PC-3 (cell line): Measurements from ENCODE around the gene TUSC2. TPM values are rescaled to one million over a fixed set of nuclear protein-coding genes. Genes with fewer than 3 reads are reported as not detected.

Source experiments
- ATAC-seq: fragments of 200-7000 bp; cut with Tn5 transposase; 2 replicates; pipeline ENCODE4 v1.9.1; 2020; ENCODE audit warnings: mild to moderate bottlenecking, moderate library complexity
- BruUV-seq: library from RNA; stranded (reverse); fragments of 400-500 nt; replicated peaks from 2 replicates; lab custom pipeline; 2021; lab: Mats Ljungman, UMichigan
- CTCF ChIA-PET: fragments of 300-600 bp; sonication (Branson Sonifier 250); formaldehyde crosslinking; loops from one replicate; lab custom pipeline; 2022; ENCODE audit warnings: antibody characterized with exemption; lab: Charles Lee
- POLR2A ChIA-PET: fragments of 300-600 bp; sonication (Branson Sonifier 250); formaldehyde crosslinking; loops from one replicate; lab custom pipeline; 2022; ENCODE audit warnings: antibody characterized with exemption; ENCODE audit not compliant: unreplicated experiment; lab: Charles Lee
- DNase-seq: peaks from one replicate; pipeline ENCODE4 v3.0.0-alpha.2; 2015
- H2AFZ ChIP-seq: fragments of 300-600 bp; sonication (generic); 2 replicates; pipeline ENCODE4 v1.6.0; 2016; ENCODE audit warnings: antibody characterized with exemption, low read length
- H3F3A ChIP-seq: fragments of 300-600 bp; sonication (generic); one replicate; pipeline ENCODE4 v1.6.0; 2017; ENCODE audit warnings: antibody characterized with exemption, low read length, control low read depth, mild to moderate bottlenecking; ENCODE audit not compliant: unreplicated experiment
- H3K27ac ChIP-seq: fragments of 300-600 bp; sonication (generic); 2 replicates; pipeline ENCODE4 v1.5.1; 2016; ENCODE audit warnings: mild to moderate bottlenecking, low read length
- H3K27me3 ChIP-seq: fragments of 300-600 bp; sonication (generic); 2 replicates; pipeline ENCODE4 v1.6.1; 2016; ENCODE audit warnings: low read length, mixed read lengths
- H3K36me3 ChIP-seq: fragments of 300-600 bp; sonication (generic); 2 replicates; pipeline ENCODE4 v1.6.1; 2016; ENCODE audit warnings: low read depth, mixed run types, low read length, mixed read lengths
- H3K4me1 ChIP-seq: fragments of 300-600 bp; sonication (generic); 2 replicates; pipeline ENCODE4 v1.5.1; 2016; ENCODE audit warnings: low read length; ENCODE audit not compliant: insufficient read depth
- H3K4me2 ChIP-seq: fragments of 300-600 bp; sonication (generic); 2 replicates; pipeline ENCODE4 v1.6.0; 2016; ENCODE audit warnings: low read length
- H3K4me3 ChIP-seq: fragments of 300-600 bp; sonication (generic); 2 replicates; pipeline ENCODE4 v1.5.1; 2016; ENCODE audit warnings: mild to moderate bottlenecking, low read length, mixed read lengths
- H3K79me2 ChIP-seq: fragments of 300-600 bp; sonication (generic); 2 replicates; pipeline ENCODE4 v1.6.1; 2017; ENCODE audit warnings: low read length, mixed read lengths
- H3K9ac ChIP-seq: fragments of 300-600 bp; sonication (generic); 2 replicates; pipeline ENCODE4 v1.6.0; 2016; ENCODE audit warnings: mild to moderate bottlenecking, low read length
- H3K9me2 ChIP-seq: fragments of 300-600 bp; sonication (generic); replicated peaks from 2 replicates; pipeline ENCODE4 v1.6.1; 2016; ENCODE audit warnings: mixed run types, low read length, mixed read lengths
- H3K9me3 ChIP-seq: fragments of 300-600 bp; sonication (generic); 2 replicates; pipeline ENCODE4 v1.6.1; 2016; ENCODE audit warnings: low read length, mixed read lengths
- H4K20me1 ChIP-seq: fragments of 300-600 bp; sonication (generic); 2 replicates; pipeline ENCODE4 v1.6.1; 2016; ENCODE audit warnings: low read length, mixed read lengths
- EZH2 ChIP-seq: fragments of 300-600 bp; sonication (generic); IDR thresholded peaks from one replicate; pipeline ENCODE4 v1.6.1; 2017; ENCODE audit warnings: antibody characterized with exemption, mild to moderate bottlenecking, low read length; ENCODE audit not compliant: unreplicated experiment
- EZH2phosphoT487 ChIP-seq: fragments of 300-600 bp; sonication (generic); IDR thresholded peaks from 2 replicates; pipeline ENCODE4 v1.6.1; 2018; ENCODE audit warnings: mild to moderate bottlenecking, antibody characterized with exemption, low read length, borderline replicate concordance
- intact Hi-C: fragments of 100-400 bp; cut with micrococcal nuclease; formaldehyde crosslinking; loops from 2 replicates; pipeline ENCODE4 v1.9.0; 2023
- total RNA-seq: library from RNA; depleted of rRNA; stranded (reverse); fragments of >200 nt; gene quantifications from 2 replicates; pipeline ENCODE4 v1.2.3, GENCODE V29; 2014
- TF ChIP-seq, protein P1 (sequence below): fragments of 300-600 bp; sonication (generic); conservative IDR thresholded peaks from 2 replicates; pipeline ENCODE4 v1.5.1; 2017; ENCODE audit warnings: antibody characterized with exemption, low read depth, mild to moderate bottlenecking, low read length

Gene TUSC2
- total RNA-seq, 1 experiment from 2014 or later, result 143 TPM

DNA sequence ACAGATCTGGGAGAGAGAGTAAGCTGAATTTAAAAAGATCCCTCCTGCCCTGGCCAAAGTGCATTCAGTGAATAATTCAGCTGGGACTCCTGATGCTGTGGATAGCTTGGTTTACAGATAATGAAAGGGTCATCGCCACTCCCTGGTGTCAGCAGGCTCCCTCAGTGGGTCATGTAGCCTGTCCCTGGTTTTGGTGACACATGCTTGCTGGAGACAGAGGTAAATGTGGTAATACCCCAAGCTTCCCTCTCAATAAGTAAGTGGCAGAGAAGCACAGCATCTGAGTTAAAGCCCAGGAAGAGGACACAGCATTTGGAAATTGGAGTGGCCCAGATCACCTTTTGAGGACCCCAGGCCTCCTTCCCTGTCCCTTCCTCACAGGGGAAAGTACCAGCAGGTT, 29.5 kb upstream of the TUSC2 start:
- Histone ChIP-seq H3K4me1 (peaks cover 40% of the 10 kb centered on the region), H3K4me2 (peak overlapping the region; percentile 93), H3K9me2 (no peaks in the 10 kb centered on the region), H3K27ac (no peak overlapping the region), H2AFZ (no peak overlapping the region), H3K27me3 (no peaks in the 10 kb centered on the region), H3K79me2 (peaks cover 63% of the 10 kb centered on the region), H3K36me3 (peaks cover 34% of the 10 kb centered on the region), H3K9me3 (no peaks in the 10 kb centered on the region), H3K4me3 (peak overlapping the region; percentile 85), H4K20me1 (peaks cover 36% of the 10 kb centered on the region), H3F3A (no peaks in the 10 kb centered on the region), H3K9ac (peak overlapping the region; percentile 94)
- no TSS peak for BruUV-seq
- intact Hi-C loops, result no loop called here
- no peak for DNase-seq
- no peak for ATAC-seq
- CTCF ChIA-PET, result interaction anchor here (1.3 kb wide), 1 partner anchor 185 kb away, joined by 4 read pairs; no protein-coding TSS in a partner anchor
- TF ChIP-seq EZH2, result no peak
- no peak for TF ChIP-seq EZH2phosphoT487
- TF ChIP-seq, protein P1, sequence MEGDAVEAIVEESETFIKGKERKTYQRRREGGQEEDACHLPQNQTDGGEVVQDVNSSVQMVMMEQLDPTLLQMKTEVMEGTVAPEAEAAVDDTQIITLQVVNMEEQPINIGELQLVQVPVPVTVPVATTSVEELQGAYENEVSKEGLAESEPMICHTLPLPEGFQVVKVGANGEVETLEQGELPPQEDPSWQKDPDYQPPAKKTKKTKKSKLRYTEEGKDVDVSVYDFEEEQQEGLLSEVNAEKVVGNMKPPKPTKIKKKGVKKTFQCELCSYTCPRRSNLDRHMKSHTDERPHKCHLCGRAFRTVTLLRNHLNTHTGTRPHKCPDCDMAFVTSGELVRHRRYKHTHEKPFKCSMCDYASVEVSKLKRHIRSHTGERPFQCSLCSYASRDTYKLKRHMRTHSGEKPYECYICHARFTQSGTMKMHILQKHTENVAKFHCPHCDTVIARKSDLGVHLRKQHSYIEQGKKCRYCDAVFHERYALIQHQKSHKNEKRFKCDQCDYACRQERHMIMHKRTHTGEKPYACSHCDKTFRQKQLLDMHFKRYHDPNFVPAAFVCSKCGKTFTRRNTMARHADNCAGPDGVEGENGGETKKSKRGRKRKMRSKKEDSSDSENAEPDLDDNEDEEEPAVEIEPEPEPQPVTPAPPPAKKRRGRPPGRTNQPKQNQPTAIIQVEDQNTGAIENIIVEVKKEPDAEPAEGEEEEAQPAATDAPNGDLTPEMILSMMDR, result no peak
- POLR2A ChIA-PET, result interaction anchor here (0.6 kb wide), 1 partner anchor 1520 kb away, joined by 9 read pairs; no protein-coding TSS in a partner anchor

DNA sequence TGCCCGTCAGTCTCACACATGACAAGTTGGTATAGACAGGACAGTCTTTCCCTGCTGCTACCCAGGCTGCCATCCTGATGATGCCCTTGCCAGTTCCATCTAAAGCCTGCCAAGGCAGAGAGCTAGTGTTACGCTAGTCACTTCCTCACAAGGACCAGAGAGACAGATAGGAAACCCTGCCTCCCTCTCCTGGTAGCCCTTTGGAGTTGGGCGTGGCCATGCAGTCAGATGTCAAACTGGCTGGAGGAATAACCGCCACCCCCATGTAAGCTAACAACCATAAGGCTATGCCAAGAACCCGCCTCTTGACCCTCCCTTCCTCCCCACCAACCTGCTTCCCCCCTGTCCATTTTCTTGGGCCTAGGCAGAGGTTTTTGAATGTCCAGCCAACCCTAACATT, 28.5 kb upstream of the TUSC2 start:
- no TSS peak for BruUV-seq
- intact Hi-C loops, result no loop called here
- TF ChIP-seq, protein P1, result no peak
- TF ChIP-seq EZH2 (no peak), EZH2phosphoT487 (no peak)
- peak overlapping the region; percentile 85 for H3K4me3 ChIP-seq
- H3K79me2 ChIP-seq, result peaks cover 69% of the 10 kb centered on the region
- H3K9ac ChIP-seq, result no peak overlapping the region
- H4K20me1 ChIP-seq, result peaks cover 36% of the 10 kb centered on the region
- POLR2A ChIA-PET, result interaction anchor here (0.6 kb wide), 1 partner anchor 225 kb away, joined by 3 read pairs; no protein-coding TSS in a partner anchor
- H3K27me3 ChIP-seq, result no peaks in the 10 kb centered on the region
- CTCF ChIA-PET, result interaction anchor here (0.5 to 1.3 kb wide), 3 partner anchors 186 to 1697 kb away, joined by 3 to 5 read pairs (median 4); no protein-coding TSS in a partner anchor
- H3F3A ChIP-seq, result no peaks in the 10 kb centered on the region
- peaks cover 45% of the 10 kb centered on the region for H3K4me1 ChIP-seq
- peak overlapping the region; percentile 93 for H3K4me2 ChIP-seq
- no peak overlapping the region for H2AFZ ChIP-seq
- DNase-seq, result peak; percentile 70
- H3K27ac ChIP-seq, result no peak overlapping the region
- ATAC-seq, result peak; percentile 27
- H3K9me2 ChIP-seq, result no peaks in the 10 kb centered on the region
- peaks cover 34% of the 10 kb centered on the region for H3K36me3 ChIP-seq
- no peaks in the 10 kb centered on the region for H3K9me3 ChIP-seq

DNA sequence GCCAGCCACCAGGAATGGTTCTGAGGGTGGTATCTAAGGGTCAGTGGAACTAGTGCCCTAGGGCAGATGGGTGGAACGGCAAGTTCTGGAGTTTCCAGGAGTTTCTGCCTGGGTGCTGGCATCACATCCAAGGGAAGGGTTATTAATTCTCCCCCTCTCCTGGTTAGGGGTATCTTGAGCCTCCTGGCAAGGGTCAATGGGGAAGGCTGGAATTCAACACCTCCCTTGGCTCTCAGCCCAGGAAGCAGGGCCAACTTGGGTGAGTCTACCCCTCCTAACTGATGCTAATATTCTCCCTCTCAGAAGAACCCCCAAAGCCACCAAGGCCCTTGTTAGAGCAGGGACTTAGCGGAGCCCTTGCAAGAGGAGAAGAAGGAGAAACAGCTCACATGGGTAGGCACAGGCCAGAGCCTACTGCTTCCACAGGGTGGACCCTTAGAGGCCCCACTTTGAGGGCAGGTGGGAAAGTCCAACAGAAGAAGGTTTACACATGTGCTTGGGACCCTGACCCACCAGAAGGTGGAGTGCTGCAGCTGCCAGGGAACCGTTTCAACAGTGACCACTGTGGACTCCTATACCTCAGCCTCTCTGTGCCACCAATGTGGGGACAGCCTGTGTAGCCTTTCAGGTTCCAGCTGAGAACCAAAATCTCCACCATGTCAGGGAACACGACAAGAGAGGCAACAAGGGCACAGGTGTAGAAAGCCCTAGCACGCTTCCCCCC, 28.0 kb upstream of the TUSC2 start:
- POLR2A ChIA-PET, result no interaction called here
- no peaks in the 10 kb centered on the region for H3K9me2 ChIP-seq
- no peaks in the 10 kb centered on the region for H3F3A ChIP-seq
- peaks cover 36% of the 10 kb centered on the region for H4K20me1 ChIP-seq
- H3K4me2 ChIP-seq, result peak overlapping the region; percentile 93
- intact Hi-C loops, result no loop called here
- peaks cover 34% of the 10 kb centered on the region for H3K36me3 ChIP-seq
- BruUV-seq, result no TSS peak
- H3K4me1 ChIP-seq, result peaks cover 50% of the 10 kb centered on the region
- ATAC-seq (no peak), DNase-seq (no peak)
- H3K79me2 ChIP-seq, result peaks cover 74% of the 10 kb centered on the region
- CTCF ChIA-PET, result interaction anchor here (0.5 to 0.6 kb wide), 2 partner anchors 28 to 236 kb away, joined by 5 to 10 read pairs; no protein-coding TSS in a partner anchor
- TF ChIP-seq EZH2phosphoT487 (no peak), EZH2 (no peak)
- TF ChIP-seq, protein P1, result no peak
- no peaks in the 10 kb centered on the region for H3K9me3 ChIP-seq
- no peak overlapping the region for H3K9ac ChIP-seq
- H3K27ac ChIP-seq, result no peak overlapping the region
- H3K27me3 ChIP-seq, result no peaks in the 10 kb centered on the region
- no peak overlapping the region for H2AFZ ChIP-seq
- H3K4me3 ChIP-seq, result peak overlapping the region; percentile 85
